ENCODE data around the gene TMEM108.
A peak's percentile ranks its signal among the peaks of the same experiment; 100 is the strongest.

The TMEM108 gene

DNA sequence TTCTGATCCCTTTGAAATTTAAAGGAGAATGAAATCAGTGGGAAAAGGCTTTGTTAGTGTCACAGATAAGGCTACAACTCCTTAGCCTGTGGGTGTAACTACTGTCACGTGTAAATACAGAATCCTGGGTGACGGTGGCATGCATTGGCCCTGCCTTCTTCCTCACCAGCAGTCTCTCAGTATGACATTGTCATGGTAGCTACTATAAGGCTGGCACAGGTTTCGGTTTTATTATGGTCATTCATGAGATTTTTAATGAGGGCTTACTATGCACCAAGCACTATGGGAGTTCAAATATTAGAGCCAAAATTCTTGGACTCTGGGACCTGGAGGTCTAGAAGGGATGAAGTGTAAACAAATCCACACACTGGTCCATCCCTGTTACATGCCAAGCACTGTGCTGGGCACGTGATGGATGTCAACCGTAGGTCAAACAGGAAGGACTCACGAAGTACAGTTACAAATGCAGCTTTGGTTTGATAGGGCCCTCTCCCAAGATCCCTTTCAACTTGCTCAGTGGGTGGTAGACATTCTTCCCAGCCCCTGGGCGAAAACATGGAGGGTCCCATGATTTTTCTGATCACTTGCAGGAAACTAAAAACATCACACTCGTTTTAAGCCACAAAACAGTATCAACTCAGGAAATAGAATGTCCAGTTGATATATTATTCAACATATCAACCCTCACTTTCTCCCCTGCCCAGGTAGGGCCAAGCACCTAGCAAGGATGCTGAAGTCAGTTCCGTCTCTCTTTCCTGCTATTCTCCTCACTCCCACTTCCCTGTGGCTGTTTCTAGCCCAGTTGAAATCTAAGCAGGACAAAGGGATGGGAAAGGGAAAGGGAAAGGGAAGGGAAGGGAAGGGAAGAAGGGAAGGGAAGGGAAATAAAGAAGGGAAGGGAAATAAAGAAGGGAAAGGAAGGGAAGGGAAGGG is 387.0 kb downstream of the TMEM108 start:
- Histone ChIP-seq H3K27ac (ENCODE audit: low read depth, low read length) (no peak overlapping the region), H3K18ac (ENCODE audit: low read length) (no peak overlapping the region), H3K4me1 (ENCODE audit: control insufficient read depth in 1 of 2, insufficient read depth in 2 of 2, low read length in 2 of 2) (peaks cover 0 to 4% of the 10 kb centered on the region in 2 experiments), H3K14ac (ENCODE audit: low read length) (no peak overlapping the region), H3K4me3 (ENCODE audit: low read depth, low read length) (no peak overlapping the region), H3K27me3 (ENCODE audit: insufficient read depth, low read length) (no peaks in the 10 kb centered on the region), H3K9ac (ENCODE audit: low read length) (no peak overlapping the region), H3K79me1 (ENCODE audit: low read length) (no peaks in the 10 kb centered on the region), H2AFZ (ENCODE audit: insufficient read depth, low read length, poor library complexity) (no peak overlapping the region), H3K4me2 (ENCODE audit: low read length) (no peak overlapping the region), H3K4ac (ENCODE audit: low read depth, low read length) (no peak overlapping the region), H2BK120ac (ENCODE audit: insufficient read depth, low read length, poor library complexity) (no peak overlapping the region), H2AK5ac (ENCODE audit: low read length) (no peak overlapping the region), H2BK12ac (ENCODE audit: low read length) (no peak overlapping the region), H4K12ac (ENCODE audit: low read depth, low read length) (no peak overlapping the region), H2BK5ac (ENCODE audit: low read depth, low read length, poor library complexity) (no peak overlapping the region), H3K79me2 (ENCODE audit: control insufficient read depth, insufficient read depth, low read length, poor library complexity) (no peaks in the 10 kb centered on the region), H3K9me3 (ENCODE audit: insufficient read depth, low read depth, low read length) (no peaks in the 10 kb centered on the region), H4K91ac (ENCODE audit: low read depth, low read length) (no peak overlapping the region), H3K23ac (ENCODE audit: low read length) (no peak overlapping the region), H4K8ac (ENCODE audit: low read depth, low read length) (no peak overlapping the region), H3K36me3 (ENCODE audit: control insufficient read depth in 1 of 2, insufficient read depth in 2 of 2, low read length in 2 of 2) (no peaks in the 10 kb centered on the region)
- no CpG with 5 or more reads among the region's 9 CpGs for WGBS (ENCODE audit: extremely low coverage, insufficient coverage, insufficient read length)
- no peak for DNase-seq

GRCh38 chr3:133425898-133426297 is 387.7 kb downstream of the TMEM108 start:
- Histone ChIP-seq H2BK120ac (ENCODE audit: insufficient read depth, low read length, poor library complexity) (no peak overlapping the region), H3K27ac (ENCODE audit: low read depth, low read length) (no peak overlapping the region), H2BK5ac (ENCODE audit: low read depth, low read length, poor library complexity) (no peak overlapping the region), H3K18ac (ENCODE audit: low read length) (no peak overlapping the region), H3K4ac (ENCODE audit: low read depth, low read length) (no peak overlapping the region), H3K79me1 (ENCODE audit: low read length) (no peaks in the 10 kb centered on the region), H3K4me2 (ENCODE audit: low read length) (no peak overlapping the region), H4K91ac (ENCODE audit: low read depth, low read length) (peak overlapping the region; percentile 13), H3K4me1 (ENCODE audit: control insufficient read depth in 1 of 2, insufficient read depth in 2 of 2, low read length in 2 of 2) (peaks cover 0 to 4% of the 10 kb centered on the region in 2 experiments), H2AK5ac (ENCODE audit: low read length) (no peak overlapping the region), H4K8ac (ENCODE audit: low read depth, low read length) (no peak overlapping the region), H3K79me2 (ENCODE audit: control insufficient read depth, insufficient read depth, low read length, poor library complexity) (no peaks in the 10 kb centered on the region), H2AFZ (ENCODE audit: insufficient read depth, low read length, poor library complexity) (no peak overlapping the region), H3K27me3 (ENCODE audit: insufficient read depth, low read length) (no peaks in the 10 kb centered on the region), H3K14ac (ENCODE audit: low read length) (no peak overlapping the region), H2BK12ac (ENCODE audit: low read length) (no peak overlapping the region), H3K9me3 (ENCODE audit: insufficient read depth, low read depth, low read length) (no peaks in the 10 kb centered on the region), H4K12ac (ENCODE audit: low read depth, low read length) (no peak overlapping the region), H3K23ac (ENCODE audit: low read length) (no peak overlapping the region), H3K36me3 (ENCODE audit: control insufficient read depth in 1 of 2, insufficient read depth in 2 of 2, low read length in 2 of 2) (no peaks in the 10 kb centered on the region), H3K4me3 (ENCODE audit: low read depth, low read length) (no peak overlapping the region), H3K9ac (ENCODE audit: low read length) (no peak overlapping the region)
- no peak for DNase-seq
- no CpG with 5 or more reads among the region's 3 CpGs for WGBS (ENCODE audit: extremely low coverage, insufficient coverage, insufficient read length)

GRCh38 chr3:133426721-133427120 is 388.5 kb downstream of the TMEM108 start:
- H3K4me2 ChIP-seq (ENCODE audit: low read length), result no peak overlapping the region
- no peak overlapping the region for H3K18ac ChIP-seq (ENCODE audit: low read length)
- H2AFZ ChIP-seq (ENCODE audit: insufficient read depth, low read length, poor library complexity), result no peak overlapping the region
- no peak overlapping the region for H3K27ac ChIP-seq (ENCODE audit: low read depth, low read length)
- no peak overlapping the region for H2BK12ac ChIP-seq (ENCODE audit: low read length)
- H3K79me1 ChIP-seq (ENCODE audit: low read length), result no peaks in the 10 kb centered on the region
- peaks cover 0 to 4% of the 10 kb centered on the region in 2 experiments for H3K4me1 ChIP-seq (ENCODE audit: control insufficient read depth in 1 of 2, insufficient read depth in 2 of 2, low read length in 2 of 2)
- no peak overlapping the region for H4K8ac ChIP-seq (ENCODE audit: low read depth, low read length)
- H2BK120ac ChIP-seq (ENCODE audit: insufficient read depth, low read length, poor library complexity), result no peak overlapping the region
- no peak overlapping the region for H4K12ac ChIP-seq (ENCODE audit: low read depth, low read length)
- H3K14ac ChIP-seq (ENCODE audit: low read length), result no peak overlapping the region
- no peak overlapping the region for H3K4me3 ChIP-seq (ENCODE audit: low read depth, low read length)
- H3K9ac ChIP-seq (ENCODE audit: low read length), result no peak overlapping the region
- no peak overlapping the region for H3K4ac ChIP-seq (ENCODE audit: low read depth, low read length)
- no CpG with 5 or more reads among the region's 2 CpGs for WGBS (ENCODE audit: extremely low coverage, insufficient coverage, insufficient read length)
- H3K23ac ChIP-seq (ENCODE audit: low read length), result no peak overlapping the region
- peak; percentile 19 to 50 for DNase-seq
- no peak overlapping the region for H4K91ac ChIP-seq (ENCODE audit: low read depth, low read length)
- H3K9me3 ChIP-seq (ENCODE audit: insufficient read depth, low read depth, low read length), result no peaks in the 10 kb centered on the region
- no peak overlapping the region for H2BK5ac ChIP-seq (ENCODE audit: low read depth, low read length, poor library complexity)
- H2AK5ac ChIP-seq (ENCODE audit: low read length), result no peak overlapping the region
- H3K27me3 ChIP-seq (ENCODE audit: insufficient read depth, low read length), result no peaks in the 10 kb centered on the region
- H3K36me3 ChIP-seq (ENCODE audit: control insufficient read depth in 1 of 2, insufficient read depth in 2 of 2, low read length in 2 of 2), result no peaks in the 10 kb centered on the region
- no peaks in the 10 kb centered on the region for H3K79me2 ChIP-seq (ENCODE audit: control insufficient read depth, insufficient read depth, low read length, poor library complexity)

DNA sequence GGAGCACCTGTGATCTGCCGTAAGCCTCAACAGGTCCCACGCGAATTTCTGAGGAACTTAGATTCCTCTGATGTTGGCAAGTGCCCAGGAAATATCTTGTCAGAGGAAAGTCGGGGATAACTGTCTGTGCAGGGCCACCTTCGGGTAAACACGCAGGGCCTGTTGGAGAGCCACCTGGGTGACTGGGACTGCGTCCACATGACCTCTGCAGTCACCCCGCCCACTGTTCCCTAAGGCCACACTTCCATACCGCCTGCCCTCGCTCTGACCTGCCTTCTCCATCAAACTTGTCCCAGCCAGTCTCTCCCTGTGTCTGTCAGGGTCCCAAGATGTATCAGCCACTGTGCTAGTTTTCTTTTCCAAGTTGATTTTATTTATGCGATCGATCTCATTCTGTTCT is 390.4 kb downstream of the TMEM108 start:
- no peak overlapping the region for H4K8ac ChIP-seq (ENCODE audit: low read depth, low read length)
- H3K36me3 ChIP-seq (ENCODE audit: control insufficient read depth in 1 of 2, insufficient read depth in 2 of 2, low read length in 2 of 2), result no peaks in the 10 kb centered on the region
- no CpG with 5 or more reads among the region's 12 CpGs for WGBS (ENCODE audit: extremely low coverage, insufficient coverage, insufficient read length)
- peaks cover 0 to 4% of the 10 kb centered on the region in 2 experiments for H3K4me1 ChIP-seq (ENCODE audit: control insufficient read depth in 1 of 2, insufficient read depth in 2 of 2, low read length in 2 of 2)
- no peak overlapping the region for H2BK12ac ChIP-seq (ENCODE audit: low read length)
- DNase-seq, result peak in 1 of 2 donors; percentile 26
- no peak overlapping the region for H2BK5ac ChIP-seq (ENCODE audit: low read depth, low read length, poor library complexity)
- H3K4me3 ChIP-seq (ENCODE audit: low read depth, low read length), result no peak overlapping the region
- H4K12ac ChIP-seq (ENCODE audit: low read depth, low read length), result no peak overlapping the region
- no peak overlapping the region for H2BK120ac ChIP-seq (ENCODE audit: insufficient read depth, low read length, poor library complexity)
- H3K9ac ChIP-seq (ENCODE audit: low read length), result no peak overlapping the region
- H2AK5ac ChIP-seq (ENCODE audit: low read length), result no peak overlapping the region
- no peak overlapping the region for H4K91ac ChIP-seq (ENCODE audit: low read depth, low read length)
- H2AFZ ChIP-seq (ENCODE audit: insufficient read depth, low read length, poor library complexity), result no peak overlapping the region
- H3K27me3 ChIP-seq (ENCODE audit: insufficient read depth, low read length), result no peaks in the 10 kb centered on the region
- no peak overlapping the region for H3K14ac ChIP-seq (ENCODE audit: low read length)
- no peak overlapping the region for H3K4ac ChIP-seq (ENCODE audit: low read depth, low read length)
- H3K4me2 ChIP-seq (ENCODE audit: low read length), result no peak overlapping the region
- H3K79me2 ChIP-seq (ENCODE audit: control insufficient read depth, insufficient read depth, low read length, poor library complexity), result no peaks in the 10 kb centered on the region
- H3K79me1 ChIP-seq (ENCODE audit: low read length), result no peaks in the 10 kb centered on the region
- no peak overlapping the region for H3K18ac ChIP-seq (ENCODE audit: low read length)
- no peak overlapping the region for H3K23ac ChIP-seq (ENCODE audit: low read length)
- H3K27ac ChIP-seq (ENCODE audit: low read depth, low read length), result no peak overlapping the region
- H3K9me3 ChIP-seq (ENCODE audit: insufficient read depth, low read depth, low read length), result no peaks in the 10 kb centered on the region

Measured in trophoblast cell (in vitro differentiated cells and primary cell).